Uterus (tissue), 4 donors: Measurements from ENCODE around the gene PPP2R2D. TPM values are rescaled to one million over a fixed set of nuclear protein-coding genes. Genes with fewer than 3 reads are reported as not detected.

Experiments used
- DNase-seq, 2 donors: peaks; one replicate each; pipeline ENCODE4 v3.0.0-alpha.2; 2019 to 2020
- H3K27ac ChIP-seq, 2 donors: fragments of 200-600 bp; sonication (generic); 1 replicate in 1 of 2; 2 replicates in 1 of 2; pipeline ENCODE4 v1.5.1; 2016 to 2018
- H3K27me3 ChIP-seq, 2 donors: fragments of 200-600 bp; sonication (generic); one replicate each; pipeline ENCODE4 v1.5.1; 2018 to 2019; ENCODE audit warnings: control low read depth in 1 of 2
- H3K36me3 ChIP-seq, 2 donors: fragments of 200-600 bp; sonication (generic); one replicate each; pipeline ENCODE4 v1.5.1; 2019; ENCODE audit warnings: control low read depth in 1 of 2
- H3K4me1 ChIP-seq, 2 donors: fragments of 200-600 bp; sonication (generic); one replicate each; pipeline ENCODE4 v1.5.1; 2018 to 2019; ENCODE audit warnings: control low read depth in 1 of 2
- H3K4me3 ChIP-seq, 2 donors: fragments of 200-600 bp; sonication (generic); 1 replicate in 1 of 2; 2 replicates in 1 of 2; pipeline ENCODE4 v1.5.1; 2018 to 2019; ENCODE audit warnings: mild to moderate bottlenecking in 1 of 2
- H3K9me3 ChIP-seq, 2 donors: fragments of 200-600 bp; sonication (generic); one replicate each; pipeline ENCODE4 v1.5.1; 2019; ENCODE audit warnings: control low read depth in 1 of 2
- POLR2A ChIP-seq, 2 donors: fragments of 450-650 bp; IDR thresholded peaks; one replicate each; pipeline ENCODE4 v1.6.1; 2016; ENCODE audit warnings: antibody characterized with exemption in 2 of 2, mild to moderate bottlenecking in 1 of 2, moderate library complexity in 1 of 2
- intact Hi-C: fragments of 100-400 bp; cut with DNase I; formaldehyde crosslinking; loops from one replicate; pipeline ENCODE4 v1.15.1; 2023; ENCODE audit warnings: low total_unique reads
- total RNA-seq, 4 donors: library from RNA; depleted of rRNA in 3 of 4; stranded (reverse); fragments of >200 nt in 3 of 4; gene quantifications; one replicate each; pipeline versions ENCODE4 v1.1.0 to v1.2.4, GENCODE V29; 2014 to 2023
- TF ChIP-seq, protein P1 (sequence below), 4 experiments: fragments of 200-600 bp in 2 of 4; fragments of 450-650 bp in 2 of 4; sonication (generic) in 2 of 4; IDR thresholded peaks; one replicate each; pipeline ENCODE4 v1.5.1; 2016 to 2019; ENCODE audit warnings: antibody characterized with exemption in 4 of 4, mild to moderate bottlenecking in 2 of 4, moderate library complexity in 1 of 4
- donor health status: DM: yes; HTN: yes; CAD: no.

PPP2R2D gene
- total RNA-seq, 4 donors from 2014 or later: 21.2 to 43.2 (median 36.3) TPM

- no peaks in the 10 kb centered on the region for H3K36me3 ChIP-seq
- H3K27ac ChIP-seq: no peak overlapping the region
- no peaks in the 10 kb centered on the region for H3K27me3 ChIP-seq
- TF ChIP-seq, protein P1, sequence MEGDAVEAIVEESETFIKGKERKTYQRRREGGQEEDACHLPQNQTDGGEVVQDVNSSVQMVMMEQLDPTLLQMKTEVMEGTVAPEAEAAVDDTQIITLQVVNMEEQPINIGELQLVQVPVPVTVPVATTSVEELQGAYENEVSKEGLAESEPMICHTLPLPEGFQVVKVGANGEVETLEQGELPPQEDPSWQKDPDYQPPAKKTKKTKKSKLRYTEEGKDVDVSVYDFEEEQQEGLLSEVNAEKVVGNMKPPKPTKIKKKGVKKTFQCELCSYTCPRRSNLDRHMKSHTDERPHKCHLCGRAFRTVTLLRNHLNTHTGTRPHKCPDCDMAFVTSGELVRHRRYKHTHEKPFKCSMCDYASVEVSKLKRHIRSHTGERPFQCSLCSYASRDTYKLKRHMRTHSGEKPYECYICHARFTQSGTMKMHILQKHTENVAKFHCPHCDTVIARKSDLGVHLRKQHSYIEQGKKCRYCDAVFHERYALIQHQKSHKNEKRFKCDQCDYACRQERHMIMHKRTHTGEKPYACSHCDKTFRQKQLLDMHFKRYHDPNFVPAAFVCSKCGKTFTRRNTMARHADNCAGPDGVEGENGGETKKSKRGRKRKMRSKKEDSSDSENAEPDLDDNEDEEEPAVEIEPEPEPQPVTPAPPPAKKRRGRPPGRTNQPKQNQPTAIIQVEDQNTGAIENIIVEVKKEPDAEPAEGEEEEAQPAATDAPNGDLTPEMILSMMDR (IDR thresholded peaks at IDR 0.05): no peak
- no peak for TF ChIP-seq POLR2A (IDR thresholded peaks at IDR 0.05)
- no peaks in the 10 kb centered on the region for H3K4me1 ChIP-seq
- DNase-seq: peak in 1 of 2 donors; percentile 1
- no peaks in the 10 kb centered on the region for H3K9me3 ChIP-seq
- intact Hi-C loops: no loop called here
- H3K4me3 ChIP-seq: no peak overlapping the region
Measured at GRCh38 chr10:131853610-131853964, 47.2 kb upstream of the PPP2R2D start.

DNA sequence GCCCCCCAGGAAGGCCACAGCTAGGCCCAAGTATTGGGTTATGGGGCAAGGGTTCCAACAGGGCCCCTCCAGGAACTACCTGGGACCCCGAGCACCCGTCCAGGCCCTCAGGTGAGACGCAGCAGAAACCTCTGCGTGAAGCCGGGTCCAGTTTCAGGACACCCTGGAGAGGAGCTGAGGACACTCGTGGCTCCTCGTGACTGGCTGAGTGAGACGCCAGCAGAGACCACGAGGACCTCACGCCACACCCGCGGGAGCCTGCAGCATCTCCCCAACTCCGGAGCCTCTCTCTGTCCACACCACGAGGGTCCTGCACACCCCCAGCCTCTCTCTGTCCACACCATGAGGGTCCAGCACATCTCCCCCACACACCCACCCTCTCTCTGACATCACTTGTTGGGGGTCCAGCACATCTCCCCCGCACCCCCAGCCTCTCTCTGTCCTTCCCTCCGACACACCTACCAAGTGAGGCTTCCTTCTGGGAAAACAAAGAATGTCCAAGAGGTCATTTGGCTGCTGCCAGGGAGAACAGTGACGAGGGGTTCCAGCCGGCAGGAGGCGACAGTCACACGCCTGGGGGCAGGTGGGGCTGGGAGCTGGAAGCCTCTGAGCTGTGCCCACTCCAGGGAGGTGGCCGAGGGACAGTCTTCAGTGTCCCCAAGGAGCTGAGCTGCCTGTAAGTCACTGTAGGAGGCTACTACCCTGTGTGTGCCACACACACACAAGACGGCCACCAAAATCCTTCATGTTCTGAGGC is 46.1 kb upstream of the PPP2R2D start:
- H3K9me3 ChIP-seq: no peaks in the 10 kb centered on the region
- intact Hi-C loops: no loop called here
- H3K36me3 ChIP-seq: no peaks in the 10 kb centered on the region
- TF ChIP-seq, protein P1 (IDR thresholded peaks at IDR 0.05): no peak
- no peak for TF ChIP-seq POLR2A (IDR thresholded peaks at IDR 0.05)
- H3K4me1 ChIP-seq: no peaks in the 10 kb centered on the region
- no peak for DNase-seq
- H3K4me3 ChIP-seq: no peak overlapping the region
- H3K27ac ChIP-seq: no peak overlapping the region
- no peaks in the 10 kb centered on the region for H3K27me3 ChIP-seq

- Histone ChIP-seq H3K9me3 (no peaks in the 10 kb centered on the region), H3K27me3 (no peaks in the 10 kb centered on the region), H3K4me1 (no peaks in the 10 kb centered on the region), H3K4me3 (no peak overlapping the region), H3K27ac (no peak overlapping the region), H3K36me3 (no peaks in the 10 kb centered on the region)
- DNase-seq: peak in 1 of 2 donors; percentile 6
- intact Hi-C loops: no loop called here
- no peak for TF ChIP-seq POLR2A (IDR thresholded peaks at IDR 0.05)
- TF ChIP-seq, protein P1 (IDR thresholded peaks at IDR 0.05): no peak
Measured at GRCh38 chr10:131855461-131856401, 45.1 kb upstream of the PPP2R2D start.

- peak in 1 of 2 donors; percentile 8 for DNase-seq
- Histone ChIP-seq H3K4me1 (no peaks in the 10 kb centered on the region), H3K9me3 (no peaks in the 10 kb centered on the region)
Measured at GRCh38 chr10:131856441-131857094, 44.2 kb upstream of the PPP2R2D start.

More at GRCh38 chr10:131856441-131857094, 44.2 kb upstream of the PPP2R2D start:
- Histone ChIP-seq H3K4me3 (no peak overlapping the region), H3K36me3 (no peaks in the 10 kb centered on the region), H3K27ac (no peak overlapping the region), H3K27me3 (no peaks in the 10 kb centered on the region)
- intact Hi-C loops: no loop called here
- TF ChIP-seq POLR2A (IDR thresholded peaks at IDR 0.05): no peak
- TF ChIP-seq, protein P1 (IDR thresholded peaks at IDR 0.05): no peak
